RWPE1 (cell line): ENCODE data around the gene GLT6D1.
"Not testable (repeated sequence)": the region's sequence is repeated elsewhere in the genome, so short reads cannot be mapped to it uniquely, and the experiment has no call there.

ENCODE experiments used
- CTCF ChIA-PET: fragments of 350-600 bp; sonication (Branson Sonifier 250); formaldehyde crosslinking; extraction: SDS; loops from one replicate; lab custom pipeline; 2021; lab: Yijun Ruan, JAX
- POLR2A ChIA-PET: fragments of 400-600 bp; formaldehyde crosslinking; extraction: SDS; loops from one replicate; lab custom pipeline; 2020; ENCODE audit warnings: antibody characterized with exemption; ENCODE audit not compliant: low non-redundant PET; lab: Yijun Ruan, JAX
- DNase-seq: peaks from one replicate; pipeline ENCODE4 v3.0.0; 2012; ENCODE audit warnings: low spot score
- H3K27ac ChIP-seq: fragments of 450-650 bp; 2 replicates; pipeline ENCODE4 v1.5.1; 2017
- CTCF ChIP-seq: fragments of 450-650 bp; conservative IDR thresholded peaks from 2 replicates; pipeline ENCODE4 v1.5.1; 2017; ENCODE audit warnings: low read depth, mild to moderate bottlenecking

GLT6D1 gene

GRCh38 chr9:135680056-135680455 lies 40.7 kb upstream of the GLT6D1 start:
- no peak for TF ChIP-seq CTCF
- no peak overlapping the region for H3K27ac ChIP-seq
- POLR2A ChIA-PET, result no interaction called here
- CTCF ChIA-PET, result interaction anchor here (0.7 kb wide), 1 partner anchor 66 kb away, joined by 3 read pairs; a partner anchor contains a TSS
- no peak for DNase-seq

- H3K27ac ChIP-seq, result no peak overlapping the region
Observed at GRCh38 chr9:135678236-135679017, 39.1 kb upstream of the GLT6D1 start.

GRCh38 chr9:135677641-135678168 lies 38.4 kb upstream of the GLT6D1 start:
- H3K27ac ChIP-seq, result no peak overlapping the region
- no peak for TF ChIP-seq CTCF
- ChIA-PET CTCF (interaction anchor here (0.6 to 1.0 kb wide), 3 partner anchors 15 to 453 kb away, joined by 3 to 7 read pairs (median 3); no protein-coding TSS in a partner anchor), POLR2A (no interaction called here)
- DNase-seq, result no peak

More at GRCh38 chr9:135678236-135679017, 39.1 kb upstream of the GLT6D1 start:
- TF ChIP-seq CTCF, result no peak
- no peak for DNase-seq
- ChIA-PET POLR2A (no interaction called here), CTCF (interaction anchor here (0.7 to 1.0 kb wide), 2 partner anchors 15 to 74 kb away, joined by 3 to 7 read pairs; no protein-coding TSS in a partner anchor)

DNA sequence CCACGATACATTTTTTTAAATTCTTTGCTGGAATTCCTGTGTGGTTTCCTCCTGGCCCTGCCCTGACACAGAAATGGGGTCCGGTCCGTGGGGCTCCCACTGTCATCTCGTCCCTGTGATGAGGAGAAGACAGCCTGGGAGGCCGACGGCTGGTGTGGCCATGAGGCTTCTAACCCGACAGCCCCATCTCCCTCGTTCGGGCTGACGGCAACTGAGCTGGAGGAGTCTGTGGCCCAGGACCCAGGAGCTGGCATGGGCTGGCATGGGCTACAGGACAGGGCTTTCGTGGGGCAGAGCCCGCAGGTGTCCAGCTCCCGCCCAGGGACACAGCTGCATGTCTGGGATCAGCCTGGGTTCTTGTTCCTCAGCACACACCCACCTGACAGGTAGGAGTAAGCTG lies 37.6 kb upstream of the GLT6D1 start:
- no peak for DNase-seq
- POLR2A ChIA-PET, result no interaction called here
- TF ChIP-seq CTCF, result no peak
- H3K27ac ChIP-seq, result no peak overlapping the region
- CTCF ChIA-PET, result interaction anchor here (0.7 to 0.9 kb wide), 2 partner anchors 12 to 172 kb away, joined by 3 to 4 read pairs; no protein-coding TSS in a partner anchor

GRCh38 chr9:135674977-135675376 lies 35.6 kb upstream of the GLT6D1 start:
- POLR2A ChIA-PET, result no interaction called here
- no peak overlapping the region for H3K27ac ChIP-seq
- no peak for TF ChIP-seq CTCF
- CTCF ChIA-PET, result interaction anchor here (0.6 kb wide), 1 partner anchor 176 kb away, joined by 3 read pairs; no protein-coding TSS in a partner anchor
- no peak for DNase-seq

DNA sequence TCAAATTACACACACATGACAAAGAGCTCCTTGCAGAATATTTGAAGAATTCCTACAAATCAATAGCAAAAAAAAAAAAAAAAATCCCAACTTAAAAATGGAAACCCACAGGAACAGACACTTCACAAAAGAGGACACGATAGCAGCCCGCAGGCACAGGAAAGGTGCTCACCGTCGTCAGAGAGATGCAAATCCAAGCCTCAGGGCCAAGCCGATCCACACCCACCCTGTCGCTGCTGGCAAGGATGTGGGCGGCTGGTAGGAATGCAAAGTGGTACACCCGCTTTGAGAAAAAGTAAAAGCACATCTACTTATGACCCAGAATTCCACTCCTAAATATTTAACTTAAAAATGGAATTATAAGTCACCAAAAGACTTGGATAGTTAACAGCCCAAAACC lies 34.6 kb upstream of the GLT6D1 start:
- no peak for TF ChIP-seq CTCF
- CTCF ChIA-PET, result interaction anchor here (0.7 kb wide), 1 partner anchor 1563 kb away, joined by 3 read pairs; no protein-coding TSS in a partner anchor
- H3K27ac ChIP-seq, result no peak overlapping the region
- DNase-seq, result no peak
- POLR2A ChIA-PET, result no interaction called here

DNA sequence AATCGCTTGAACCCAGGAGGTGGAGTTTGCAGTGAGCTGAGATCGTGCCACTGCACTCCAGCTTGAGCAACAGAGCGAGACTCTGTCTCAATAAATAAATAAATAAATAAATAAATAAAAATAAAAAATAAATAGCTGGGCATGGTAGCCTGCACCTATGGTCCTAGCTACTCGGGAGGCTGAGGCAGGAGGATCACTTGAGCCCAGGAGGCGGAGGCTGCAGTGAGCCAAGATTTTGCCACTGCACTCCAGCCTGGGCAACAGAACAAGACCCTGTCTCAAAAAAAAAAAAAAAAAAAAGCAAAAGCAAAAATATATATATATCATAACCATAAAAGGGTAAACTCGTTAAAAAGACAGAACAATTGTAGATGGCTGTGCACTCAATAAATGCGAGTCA lies 33.4 kb upstream of the GLT6D1 start:
- H3K27ac ChIP-seq, POLR2A ChIA-PET, DNase-seq: not testable (repeated sequence)
- CTCF ChIA-PET, result interaction anchor here (0.7 to 1.1 kb wide), 3 partner anchors 15 to 100 kb away, joined by 3 read pairs; no protein-coding TSS in a partner anchor
